SU-DHL-6 (cell line): ENCODE data around the gene LIPK.

ENCODE experiments used
- H2AFZ ChIP-seq: fragments of 200-600 bp; sonication (generic); 2 replicates; pipeline ENCODE4 v1.6.1; 2014; ENCODE audit warnings: low read depth, mild to moderate bottlenecking, moderate library complexity, mixed read lengths, antibody characterized with exemption, low read length; ENCODE audit not compliant: severe bottlenecking
- H3F3A ChIP-seq: fragments of 200-600 bp; shearing (Covaris generic); 2 replicates; pipeline ENCODE4 v1.6.0; 2016; ENCODE audit warnings: antibody characterized with exemption, mild to moderate bottlenecking; ENCODE audit not compliant: insufficient read depth
- H3K27ac ChIP-seq: fragments of 200-600 bp; sonication (generic); 2 replicates; pipeline ENCODE4 v1.5.1; 2016; ENCODE audit warnings: low read depth, mild to moderate bottlenecking, low read length, moderate library complexity, mixed read lengths
- H3K27me3 ChIP-seq: fragments of 200-600 bp; sonication (generic), shearing (Covaris generic); 2 replicates; pipeline ENCODE4 v1.6.0; 2014; ENCODE audit warnings: mild to moderate bottlenecking, low read length
- H3K36me3 ChIP-seq: fragments of 200-600 bp; sonication (generic); 2 replicates; pipeline ENCODE4 v1.6.1; 2014; ENCODE audit warnings: mild to moderate bottlenecking, low read length, mixed read lengths
- H3K4me2 ChIP-seq: fragments of 300-600, 200-600 bp; shearing (Covaris generic), sonication (generic); 2 replicates; pipeline ENCODE4 v1.6.0; 2014; ENCODE audit warnings: low read length, low read depth, mild to moderate bottlenecking; ENCODE audit not compliant: poor library complexity, severe bottlenecking
- H3K4me3 ChIP-seq: fragments of 200-600 bp; sonication (generic); 2 replicates; pipeline ENCODE4 v1.5.1; 2014; ENCODE audit warnings: antibody characterized with exemption, low read length, mild to moderate bottlenecking, mixed read lengths; ENCODE audit not compliant: insufficient read depth, poor library complexity, severe bottlenecking
- H3K79me2 ChIP-seq: fragments of 200-600 bp; sonication (generic); 2 replicates; pipeline ENCODE4 v1.6.1; 2014; ENCODE audit warnings: mild to moderate bottlenecking, low read length, moderate library complexity; ENCODE audit not compliant: insufficient read depth
- H3K9ac ChIP-seq: fragments of 200-600 bp; sonication (generic); 2 replicates; pipeline ENCODE4 v1.7.0; 2014; ENCODE audit warnings: mild to moderate bottlenecking, low read length
- H3K9me2 ChIP-seq: fragments of 200-600 bp; sonication (generic); replicated peaks from 2 replicates; pipeline ENCODE4 v1.6.1; 2014; ENCODE audit warnings: low read length; ENCODE audit not compliant: insufficient read depth
- H3K9me3 ChIP-seq: fragments of 200-600 bp; sonication (generic); 2 replicates; pipeline ENCODE4 v1.6.1; 2014; ENCODE audit warnings: low read length, mixed read lengths; ENCODE audit not compliant: insufficient read depth
- H4K20me1 ChIP-seq: fragments of 200-600 bp; sonication (generic); 2 replicates; pipeline ENCODE4 v1.6.1; 2014; ENCODE audit warnings: low read depth, mild to moderate bottlenecking, antibody characterized with exemption, low read length, moderate library complexity, mixed read lengths
- CTCF ChIP-seq: fragments of 200-600 bp; sonication (generic); IDR thresholded peaks from one replicate; pipeline ENCODE4 v1.5.1; 2017; ENCODE audit warnings: antibody characterized with exemption, mild to moderate bottlenecking, low read length, moderate library complexity; ENCODE audit not compliant: insufficient read depth, poor library complexity, severe bottlenecking
- EZH2phosphoT487 ChIP-seq: fragments of 200-600 bp; sonication (generic), shearing (Covaris generic); conservative IDR thresholded peaks from 2 replicates; pipeline ENCODE4 v1.6.1; 2018; ENCODE audit warnings: mild to moderate bottlenecking, antibody characterized with exemption, low read length, moderate library complexity, mixed read lengths

LIPK gene

DNA sequence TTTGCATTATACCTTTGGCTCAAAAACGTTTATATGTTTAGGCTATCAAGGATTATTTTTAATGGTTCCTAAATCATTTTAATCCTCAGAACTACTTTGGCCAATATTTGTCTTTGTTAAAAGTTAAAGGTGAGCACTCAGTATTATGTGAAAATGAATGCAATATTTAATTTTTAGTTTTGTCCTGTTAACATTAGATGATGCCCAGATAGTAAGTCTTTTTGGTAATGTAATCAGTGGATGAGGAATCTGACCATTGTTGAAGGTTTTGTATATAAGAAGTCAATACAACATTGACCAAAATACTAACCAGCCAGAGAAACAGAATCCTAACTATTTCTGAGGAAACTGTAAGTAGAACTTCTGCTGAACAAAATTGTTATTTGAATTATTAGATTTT, 41.9 kb upstream of the LIPK start, which contains the start of gene LIPF:
Gene LIPF, plus strand, starts transcription at position 301 of the 400 bp plus-strand sequence. CDS start 2,856 bp downstream, outside the sequence.
- H3F3A ChIP-seq: no peaks in the 10 kb centered on the region
- H3K9me3 ChIP-seq: no peaks in the 10 kb centered on the region
- H3K9me2 ChIP-seq: no peaks in the 10 kb centered on the region
- TF ChIP-seq CTCF: no peak
- TF ChIP-seq EZH2phosphoT487: no peak
- H4K20me1 ChIP-seq: no peaks in the 10 kb centered on the region
- H3K9ac ChIP-seq: no peak within 1 kb of the TSS
- no peaks in the 10 kb centered on the region for H3K79me2 ChIP-seq
- no peak within 1 kb of the TSS for H2AFZ ChIP-seq
- no peak within 1 kb of the TSS for H3K4me3 ChIP-seq
- H3K27me3 ChIP-seq: 0 out of 2 replicates have a peak, but pooled peaks cover 2% of the 10 kb centered on the region
- H3K4me2 ChIP-seq: no peak within 1 kb of the TSS
- no peaks in the 10 kb centered on the region for H3K36me3 ChIP-seq
- no peak within 1 kb of the TSS for H3K27ac ChIP-seq

DNA sequence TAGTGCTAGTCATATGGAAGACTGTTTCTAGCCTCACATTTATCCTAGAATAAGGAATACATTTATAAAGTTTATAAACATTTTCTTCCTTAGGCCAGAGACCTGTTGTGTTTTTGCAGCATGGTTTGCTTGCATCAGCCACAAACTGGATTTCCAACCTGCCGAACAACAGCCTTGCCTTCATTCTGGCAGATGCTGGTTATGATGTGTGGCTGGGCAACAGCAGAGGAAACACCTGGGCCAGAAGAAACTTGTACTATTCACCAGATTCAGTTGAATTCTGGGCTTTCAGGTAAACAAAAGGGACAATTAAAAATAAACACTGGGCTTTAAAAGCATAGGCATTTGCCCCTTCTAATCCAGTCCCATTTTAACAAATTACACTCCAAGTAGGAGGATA, 37.6 kb upstream of the LIPK start:
- no peaks in the 10 kb centered on the region for H3K9me2 ChIP-seq
- TF ChIP-seq CTCF: no peak
- no peak for TF ChIP-seq EZH2phosphoT487
- H3K4me2 ChIP-seq: no peak overlapping the region
- no peaks in the 10 kb centered on the region for H3K9me3 ChIP-seq
- no peaks in the 10 kb centered on the region for H3K36me3 ChIP-seq
- no peak overlapping the region for H3K4me3 ChIP-seq
- H3K79me2 ChIP-seq: no peaks in the 10 kb centered on the region
- H3K27ac ChIP-seq: no peak overlapping the region
- H4K20me1 ChIP-seq: no peaks in the 10 kb centered on the region
- 0 out of 2 replicates have a peak, but pooled peaks cover 2% of the 10 kb centered on the region for H3K27me3 ChIP-seq
- no peak overlapping the region for H2AFZ ChIP-seq
- no peaks in the 10 kb centered on the region for H3F3A ChIP-seq
- H3K9ac ChIP-seq: no peak overlapping the region

DNA sequence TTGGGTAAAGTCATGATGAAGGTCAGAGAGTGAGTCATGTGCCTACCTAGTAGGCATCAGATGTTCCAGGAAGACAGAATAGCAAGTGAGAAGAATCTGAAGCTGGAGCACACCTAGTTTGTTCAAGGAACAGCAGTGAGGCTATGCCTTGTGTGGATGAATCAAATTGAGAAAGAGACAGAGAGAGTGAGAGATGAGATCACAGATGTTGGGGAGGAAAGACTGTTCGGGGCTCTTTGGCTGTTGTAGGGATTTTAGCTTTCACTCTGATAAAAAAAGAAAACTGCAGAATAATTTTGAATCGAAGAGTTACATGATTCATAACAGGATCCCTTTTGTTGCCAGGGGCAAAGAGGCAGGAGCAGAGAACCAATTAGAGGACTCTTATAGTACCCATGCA, 35.6 kb upstream of the LIPK start:
- Histone ChIP-seq H3K27ac (no peak overlapping the region), H3K4me3 (no peak overlapping the region), H3K9me3 (no peaks in the 10 kb centered on the region), H4K20me1 (no peaks in the 10 kb centered on the region), H3K9me2 (no peaks in the 10 kb centered on the region), H3K79me2 (no peaks in the 10 kb centered on the region), H3K9ac (no peak overlapping the region), H2AFZ (no peak overlapping the region), H3K36me3 (no peaks in the 10 kb centered on the region), H3K4me2 (no peak overlapping the region), H3F3A (no peaks in the 10 kb centered on the region), H3K27me3 (0 out of 2 replicates have a peak, but pooled peaks cover 2% of the 10 kb centered on the region)
- no peak for TF ChIP-seq EZH2phosphoT487
- TF ChIP-seq CTCF: no peak
